Stimulated activated naive CD8-positive, alpha-beta T cell treated with anti-CD3 and anti-CD28 coated beads, Interleukin-15, Interleukin-2, amounts not matched to agents 100 ng/mL and 50 ng/mL, for 24 hours (primary cell): Measurements from ENCODE around the gene SVOPL.
"Not testable (repeated sequence)": the region's sequence is repeated elsewhere in the genome, so short reads cannot be mapped to it uniquely, and the experiment has no call there.

Source experiments
- H3K27ac Mint-ChIP-seq: one replicate; pipeline ENCODE4 v1.8.0; 2021; ENCODE audit warnings: mild to moderate bottlenecking, mixed read lengths
- H3K27me3 Mint-ChIP-seq: one replicate; pipeline ENCODE4 v1.8.0; 2021; ENCODE audit warnings: mixed read lengths
- H3K36me3 Mint-ChIP-seq: one replicate; pipeline ENCODE4 v1.8.0; 2021; ENCODE audit warnings: low read depth, mixed read lengths
- H3K4me1 Mint-ChIP-seq: one replicate; pipeline ENCODE4 v1.8.0; 2021; ENCODE audit warnings: low read depth, mixed read lengths
- H3K4me3 Mint-ChIP-seq: one replicate; pipeline ENCODE4 v1.8.0; 2021; ENCODE audit warnings: mild to moderate bottlenecking, mixed read lengths
- H3K9me3 Mint-ChIP-seq: one replicate; pipeline ENCODE4 v1.8.0; 2021; ENCODE audit warnings: mixed read lengths

The SVOPL gene

GRCh38 chr7:138720286-138720685 lies 19.1 kb upstream of the SVOPL start:
- Mint-ChIP-seq H3K27me3 (no peaks in the 10 kb centered on the region), H3K27ac (no peak overlapping the region), H3K4me3 (no peak overlapping the region), H3K36me3 (no peaks in the 10 kb centered on the region), H3K9me3 (no peaks in the 10 kb centered on the region), H3K4me1 (peaks cover 6% of the 10 kb centered on the region)

GRCh38 chr7:138716889-138717288 lies 15.7 kb upstream of the SVOPL start:
- Mint-ChIP-seq H3K9me3 (no peaks in the 10 kb centered on the region), H3K36me3 (no peaks in the 10 kb centered on the region), H3K4me1 (peaks cover 6% of the 10 kb centered on the region), H3K27ac (no peak overlapping the region), H3K27me3 (no peaks in the 10 kb centered on the region), H3K4me3 (no peak overlapping the region)

GRCh38 chr7:138713191-138713590 lies 12.0 kb upstream of the SVOPL start:
- Mint-ChIP-seq H3K36me3 (no peaks in the 10 kb centered on the region), H3K4me3 (no peak overlapping the region), H3K4me1 (peaks cover 6% of the 10 kb centered on the region), H3K27ac (no peak overlapping the region), H3K9me3 (no peaks in the 10 kb centered on the region), H3K27me3 (no peaks in the 10 kb centered on the region)

GRCh38 chr7:138712652-138713051 lies 11.5 kb upstream of the SVOPL start:
- Mint-ChIP-seq H3K27ac (no peak overlapping the region), H3K4me3 (no peak overlapping the region), H3K9me3 (no peaks in the 10 kb centered on the region)

GRCh38 chr7:138710536-138711385 lies 9.6 kb upstream of the SVOPL start:
- no peak overlapping the region for H3K4me3 Mint-ChIP-seq
- H3K36me3 Mint-ChIP-seq: no peaks in the 10 kb centered on the region
- no peak overlapping the region for H3K27ac Mint-ChIP-seq
- no peaks in the 10 kb centered on the region for H3K9me3 Mint-ChIP-seq
- H3K4me1 Mint-ChIP-seq: no peaks in the 10 kb centered on the region
- H3K27me3 Mint-ChIP-seq: no peaks in the 10 kb centered on the region

More at GRCh38 chr7:138712652-138713051, 11.5 kb upstream of the SVOPL start:
- H3K36me3 Mint-ChIP-seq: no peaks in the 10 kb centered on the region
- no peaks in the 10 kb centered on the region for H3K27me3 Mint-ChIP-seq
- H3K4me1 Mint-ChIP-seq: peaks cover 1% of the 10 kb centered on the region

- no peaks in the 10 kb centered on the region for H3K9me3 Mint-ChIP-seq
- H3K27ac Mint-ChIP-seq: no peak overlapping the region
- H3K4me1 Mint-ChIP-seq: no peaks in the 10 kb centered on the region
- H3K27me3 Mint-ChIP-seq: no peaks in the 10 kb centered on the region
- no peak overlapping the region for H3K4me3 Mint-ChIP-seq
- no peaks in the 10 kb centered on the region for H3K36me3 Mint-ChIP-seq
These were observed 4.0 kb upstream of the SVOPL start for GRCh38 chr7:138705167-138705566.

- H3K9me3 Mint-ChIP-seq: no peaks in the 10 kb centered on the region
- no peak overlapping the region for H3K27ac Mint-ChIP-seq
- H3K4me3 Mint-ChIP-seq: no peak overlapping the region
- no peaks in the 10 kb centered on the region for H3K4me1 Mint-ChIP-seq
- H3K27me3 Mint-ChIP-seq: no peaks in the 10 kb centered on the region
- H3K36me3 Mint-ChIP-seq: no peaks in the 10 kb centered on the region
These were observed 368 bp upstream of the SVOPL start for GRCh38 chr7:138701537-138701923.

- H3K4me3 Mint-ChIP-seq: no peak overlapping the region
- no peaks in the 10 kb centered on the region for H3K27me3 Mint-ChIP-seq
- no peaks in the 10 kb centered on the region for H3K9me3 Mint-ChIP-seq
- H3K4me1 Mint-ChIP-seq: no peaks in the 10 kb centered on the region
- H3K36me3 Mint-ChIP-seq: no peaks in the 10 kb centered on the region
- no peak overlapping the region for H3K27ac Mint-ChIP-seq
These were observed 1.5 kb downstream of the SVOPL start for GRCh38 chr7:138699661-138700060.

- no peaks in the 10 kb centered on the region for H3K36me3 Mint-ChIP-seq
- H3K9me3 Mint-ChIP-seq: no peaks in the 10 kb centered on the region
- H3K27me3 Mint-ChIP-seq: no peaks in the 10 kb centered on the region
- no peak overlapping the region for H3K4me3 Mint-ChIP-seq
- H3K4me1 Mint-ChIP-seq: no peaks in the 10 kb centered on the region
- no peak overlapping the region for H3K27ac Mint-ChIP-seq
These were observed 2.9 kb downstream of the SVOPL start for GRCh38 chr7:138698281-138698680.

- Mint-ChIP-seq H3K27ac (no peak overlapping the region), H3K4me3 (no peak overlapping the region), H3K4me1 (no peaks in the 10 kb centered on the region), H3K9me3 (no peaks in the 10 kb centered on the region), H3K36me3 (no peaks in the 10 kb centered on the region), H3K27me3 (no peaks in the 10 kb centered on the region)
These were observed 3.5 kb downstream of the SVOPL start for GRCh38 chr7:138697535-138698182.

GRCh38 chr7:138695776-138696175 lies 5.4 kb downstream of the SVOPL start:
- H3K9me3 Mint-ChIP-seq, H3K4me1 Mint-ChIP-seq, H3K27ac Mint-ChIP-seq: not testable (repeated sequence)

GRCh38 chr7:138695106-138695505 lies 6.1 kb downstream of the SVOPL start:
- Mint-ChIP-seq H3K27me3 (no peaks in the 10 kb centered on the region), H3K9me3 (no peaks in the 10 kb centered on the region), H3K4me1 (no peaks in the 10 kb centered on the region), H3K27ac (no peak overlapping the region), H3K36me3 (no peaks in the 10 kb centered on the region), H3K4me3 (no peak overlapping the region)

More at GRCh38 chr7:138695776-138696175, 5.4 kb downstream of the SVOPL start:
- H3K36me3 Mint-ChIP-seq, H3K4me3 Mint-ChIP-seq, H3K27me3 Mint-ChIP-seq: not testable (repeated sequence)

GRCh38 chr7:138691178-138691577 lies 10.0 kb downstream of the SVOPL start:
- Mint-ChIP-seq H3K36me3 (no peaks in the 10 kb centered on the region), H3K27ac (no peak overlapping the region), H3K27me3 (peaks cover 4% of the 10 kb centered on the region), H3K9me3 (peaks cover 7% of the 10 kb centered on the region), H3K4me1 (no peaks in the 10 kb centered on the region), H3K4me3 (no peak overlapping the region)

GRCh38 chr7:138690495-138690894 lies 10.7 kb downstream of the SVOPL start:
- no peaks in the 10 kb centered on the region for H3K36me3 Mint-ChIP-seq
- peaks cover 4% of the 10 kb centered on the region for H3K27me3 Mint-ChIP-seq
- no peaks in the 10 kb centered on the region for H3K4me1 Mint-ChIP-seq
- no peak overlapping the region for H3K27ac Mint-ChIP-seq
- H3K9me3 Mint-ChIP-seq: peaks cover 7% of the 10 kb centered on the region
- no peak overlapping the region for H3K4me3 Mint-ChIP-seq

GRCh38 chr7:138688037-138688436 lies 13.1 kb downstream of the SVOPL start:
- H3K9me3 Mint-ChIP-seq, H3K4me3 Mint-ChIP-seq, H3K36me3 Mint-ChIP-seq, H3K4me1 Mint-ChIP-seq, H3K27me3 Mint-ChIP-seq, H3K27ac Mint-ChIP-seq: not testable (repeated sequence)

GRCh38 chr7:138684340-138684739 lies 16.8 kb downstream of the SVOPL start:
- Mint-ChIP-seq H3K4me1 (no peaks in the 10 kb centered on the region), H3K36me3 (no peaks in the 10 kb centered on the region), H3K9me3 (peaks cover 7% of the 10 kb centered on the region), H3K4me3 (no peak overlapping the region), H3K27me3 (peaks cover 4% of the 10 kb centered on the region), H3K27ac (no peak overlapping the region)
